Posterior cingulate gyrus (tissue), 11 donors: ENCODE results near the gene TMEM151B.
"Not testable (repeated sequence)": the region's sequence is repeated elsewhere in the genome, so short reads cannot be mapped to it uniquely, and the experiment has no call there.

Experiments
- DNase-seq, 10 donors: peaks; one replicate each; pipeline versions ENCODE4 v3.0.0 to v3.0.0-alpha.2; 2020 to 2021; ENCODE audit warnings: mixed read lengths in 3 of 10
- intact Hi-C: fragments of 100-400 bp; cut with DNase I; formaldehyde crosslinking; loops from one replicate; pipeline ENCODE4 v1.15.1; 2023

TMEM151B gene

GRCh38 chr6:44231426-44231825, 38.8 kb upstream of the TMEM151B start:
- peak in 3 of 10 donors; percentile 7 to 55 (median 48) for DNase-seq
- intact Hi-C loops, result not testable (repeated sequence)

GRCh38 chr6:44232676-44233566, 37.3 kb upstream of the TMEM151B start:
- DNase-seq, result peak in 3 of 10 donors; percentile 54 to 59 (median 56)
- intact Hi-C loops, result no loop called here

DNA sequence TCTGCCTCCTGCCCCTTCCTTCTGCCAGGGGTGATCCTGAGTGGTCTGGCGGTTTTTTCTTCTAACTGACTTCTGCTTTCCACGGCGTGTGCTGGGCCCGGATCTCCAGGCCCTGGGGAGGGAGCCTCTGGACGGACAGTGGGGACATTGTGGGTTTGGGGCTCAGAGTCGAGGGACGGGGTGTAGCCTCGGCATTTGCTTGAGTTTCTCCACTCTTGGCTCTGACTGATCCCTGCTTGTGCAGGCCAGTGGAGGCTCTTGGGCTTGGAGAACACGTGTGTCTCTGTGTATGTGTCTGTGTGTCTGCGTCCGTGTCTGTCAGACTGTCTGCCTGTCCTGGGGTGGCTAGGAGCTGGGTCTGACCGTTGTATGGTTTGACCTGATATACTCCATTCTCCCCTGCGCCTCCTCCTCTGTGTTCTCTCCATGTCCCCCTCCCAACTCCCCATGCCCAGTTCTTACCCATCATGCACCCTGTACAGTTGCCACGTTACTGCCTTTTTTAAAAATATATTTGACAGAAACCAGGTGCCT, 36.6 kb upstream of the TMEM151B start:
- intact Hi-C loops, result loop anchor here (1.0 kb wide), 1 partner anchor 61 kb away; no protein-coding TSS in a partner anchor

DNA sequence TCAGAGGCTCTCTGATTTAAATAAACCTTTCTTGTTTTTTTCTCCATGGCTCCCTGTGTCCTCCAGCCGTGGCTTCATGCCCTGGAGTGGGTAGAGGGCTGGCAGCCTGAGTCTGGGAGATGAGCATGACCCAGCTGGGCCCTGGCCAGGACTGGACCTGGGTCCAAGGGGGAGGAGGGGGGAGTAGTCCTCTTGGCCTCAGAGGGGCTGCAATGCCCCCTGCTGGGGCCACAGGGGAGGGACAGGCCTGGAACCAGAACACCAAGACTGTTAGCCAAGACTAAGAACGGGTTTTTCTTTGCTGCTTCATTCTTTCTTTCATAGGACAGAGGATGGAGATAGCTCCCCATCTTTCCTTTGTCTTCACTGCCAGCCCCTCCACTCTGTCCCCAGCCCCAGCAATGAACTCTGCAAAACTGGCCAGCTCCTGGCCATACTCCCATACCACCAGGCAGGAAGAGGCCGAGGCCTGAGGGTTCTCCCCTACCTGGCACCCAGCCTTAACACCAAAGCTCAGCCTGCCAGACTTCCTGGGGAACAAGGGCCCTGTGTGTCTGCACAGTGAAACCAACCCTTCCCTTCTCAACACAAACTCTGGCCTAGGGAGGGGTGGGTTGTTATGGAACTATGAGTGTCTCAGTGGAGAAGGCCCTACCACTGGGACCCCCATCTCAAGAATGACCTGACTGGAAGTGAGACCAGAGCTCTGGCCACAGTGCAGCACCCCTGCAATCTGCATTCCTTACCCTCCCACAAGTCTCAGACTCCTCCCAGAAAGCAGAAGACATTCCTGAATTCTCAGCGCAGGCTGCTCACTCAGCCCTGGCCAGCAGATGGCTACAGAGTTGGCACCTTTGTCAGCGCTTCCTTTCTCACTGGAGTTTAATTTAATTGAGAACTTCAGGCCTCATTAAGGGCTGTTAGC, 35.9 kb upstream of the TMEM151B start:
- DNase-seq, result peak; percentile 70 to 97 (median 82)
- intact Hi-C loops, result loop anchor here (1.0 to 5.0 kb wide), 2 partner anchors 62 to 137 kb away; no protein-coding TSS in a partner anchor

More for the DNA sequence above, 36.6 kb upstream of the TMEM151B start:
- peak in 2 of 10 donors; percentile 41 to 74 for DNase-seq

DNA sequence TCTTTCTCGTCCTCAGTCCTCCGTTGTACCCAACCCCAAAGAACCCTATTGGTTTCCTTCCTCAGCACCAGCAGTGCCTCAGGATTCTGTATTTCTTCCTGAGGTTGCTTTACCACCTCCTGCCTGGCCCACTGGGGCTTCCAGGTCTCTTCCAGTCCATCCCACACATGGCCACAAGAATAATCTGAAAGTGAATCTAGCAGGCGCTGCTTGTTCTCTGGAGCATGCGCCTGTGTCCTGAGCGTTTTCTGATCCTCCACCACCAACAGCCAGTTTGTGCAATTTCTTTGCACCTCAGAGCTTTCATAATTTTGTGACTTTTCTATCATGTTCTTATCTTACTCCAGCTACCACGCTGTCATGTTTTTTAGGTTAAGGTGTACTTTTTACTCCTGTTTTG, 35.0 kb upstream of the TMEM151B start:
- DNase-seq, result peak in 3 of 10 donors; percentile 10 to 46 (median 19)
- intact Hi-C loops, result loop anchor here (5.0 kb wide), 1 partner anchor 138 kb away; no protein-coding TSS in a partner anchor

GRCh38 chr6:44235891-44236516, 34.2 kb upstream of the TMEM151B start:
- intact Hi-C loops, result loop anchor here (5.0 kb wide), 1 partner anchor 139 kb away; no protein-coding TSS in a partner anchor
- peak in 1 of 10 donors; percentile 12 for DNase-seq

DNA sequence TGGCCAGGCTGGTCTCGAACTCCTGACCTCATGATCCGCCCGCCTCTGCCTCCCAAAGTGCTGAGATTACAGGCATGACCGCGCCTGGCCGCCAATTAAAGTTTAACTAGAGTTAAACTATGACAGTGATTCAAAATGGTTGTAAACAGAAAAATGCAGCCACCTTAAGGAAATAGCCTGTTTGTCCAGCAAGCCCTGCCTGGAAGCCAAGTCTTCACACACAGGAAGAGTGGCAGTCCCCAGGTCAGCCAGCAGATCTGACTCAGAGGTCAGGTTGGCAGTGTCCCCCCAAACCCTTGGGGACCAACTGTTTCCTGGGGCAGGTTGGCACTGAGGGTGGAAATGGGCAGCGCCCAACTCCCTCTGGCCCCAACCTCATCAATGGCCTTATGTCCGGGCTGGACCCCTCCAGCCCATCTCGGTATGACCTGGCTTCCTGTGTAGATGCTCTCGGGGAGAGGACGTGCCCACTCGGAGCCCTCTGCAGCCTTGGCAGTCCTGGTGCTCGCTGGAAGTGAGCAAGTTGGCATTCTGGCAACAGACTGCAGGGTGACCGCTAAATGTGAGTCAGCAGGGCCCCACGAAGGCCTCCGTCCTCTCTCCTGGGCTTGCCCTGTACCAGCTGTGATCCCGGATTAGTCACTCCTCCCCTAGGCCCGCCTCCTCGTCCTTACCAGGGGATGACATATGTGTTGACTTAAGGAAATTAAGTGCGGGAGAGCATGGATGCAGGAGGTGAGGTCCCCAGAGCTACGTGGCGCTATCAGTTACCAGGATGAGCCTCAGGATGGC, 33.0 kb upstream of the TMEM151B start:
- intact Hi-C loops, result loop anchor here (5.0 kb wide), 1 partner anchor 140 kb away; no protein-coding TSS in a partner anchor
- peak; percentile 50 to 96 (median 71) for DNase-seq

- intact Hi-C loops, result loop anchor here (1.0 to 5.0 kb wide), 2 partner anchors 66 to 141 kb away; no protein-coding TSS in a partner anchor
- peak; percentile 56 to 97 (median 84) for DNase-seq
Measured at GRCh38 chr6:44237813-44238433, 32.3 kb upstream of the TMEM151B start.

DNA sequence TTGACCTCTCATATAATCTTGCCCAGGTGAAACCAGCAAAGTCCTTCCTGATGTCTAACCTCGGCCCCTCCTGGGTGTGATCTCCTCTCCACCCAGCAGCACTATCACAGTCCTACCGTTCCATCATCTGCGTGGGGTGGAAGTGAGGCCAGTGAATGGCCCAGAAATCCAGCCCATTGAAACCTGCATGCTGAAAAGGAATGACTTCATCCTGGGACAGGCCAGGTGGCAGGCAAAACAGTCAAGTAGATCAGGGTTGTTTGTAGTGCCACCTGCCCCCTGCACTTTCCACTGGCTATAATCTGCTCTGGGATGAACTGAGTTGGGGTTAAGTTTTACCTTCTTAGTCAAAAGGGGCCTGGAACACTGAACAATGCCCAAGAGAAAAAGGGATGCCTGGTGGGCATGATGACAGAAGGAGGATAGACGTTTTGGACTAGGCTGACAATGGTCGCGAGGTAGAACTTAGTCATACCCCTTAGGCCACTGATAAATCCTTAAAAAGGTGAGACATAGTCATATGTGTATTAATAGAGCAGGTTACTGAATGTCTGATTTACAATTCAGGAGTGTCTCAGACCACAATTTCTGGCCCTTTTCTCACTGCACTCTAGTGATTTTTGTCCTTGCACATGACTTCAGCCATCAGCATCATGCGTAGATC, 31.4 kb upstream of the TMEM151B start:
- intact Hi-C loops, result loop anchor here (1.0 to 5.0 kb wide), 2 partner anchors 67 to 142 kb away; no protein-coding TSS in a partner anchor

DNA sequence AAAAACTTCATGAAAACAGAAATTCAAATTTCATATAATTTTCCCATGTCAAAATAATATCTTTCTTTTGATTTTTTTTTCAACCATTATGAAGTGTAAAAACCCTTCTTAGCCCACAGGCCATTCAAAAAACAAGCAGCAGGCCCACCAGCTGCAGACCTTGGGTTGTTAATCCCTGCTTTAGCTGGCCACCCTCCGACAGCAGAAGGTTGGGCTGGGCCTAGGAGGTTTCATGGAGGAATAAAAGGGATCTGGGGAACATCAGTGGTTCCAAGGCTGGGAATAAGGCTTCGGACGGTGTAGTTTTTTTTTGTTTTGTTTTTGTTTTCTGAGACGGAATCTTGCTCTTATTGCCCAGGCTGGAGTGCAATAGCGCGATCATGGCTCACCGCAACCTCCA, 26.9 kb upstream of the TMEM151B start:
- intact Hi-C loops, result no loop called here
- DNase-seq, result peak in 2 of 10 donors; percentile 2 to 11

More for the DNA sequence above, 31.4 kb upstream of the TMEM151B start:
- peak in 3 of 10 donors; percentile 48 to 61 (median 58) for DNase-seq

GRCh38 chr6:44245391-44245911, 24.8 kb upstream of the TMEM151B start:
- intact Hi-C loops, result no loop called here
- DNase-seq, result no peak

DNA sequence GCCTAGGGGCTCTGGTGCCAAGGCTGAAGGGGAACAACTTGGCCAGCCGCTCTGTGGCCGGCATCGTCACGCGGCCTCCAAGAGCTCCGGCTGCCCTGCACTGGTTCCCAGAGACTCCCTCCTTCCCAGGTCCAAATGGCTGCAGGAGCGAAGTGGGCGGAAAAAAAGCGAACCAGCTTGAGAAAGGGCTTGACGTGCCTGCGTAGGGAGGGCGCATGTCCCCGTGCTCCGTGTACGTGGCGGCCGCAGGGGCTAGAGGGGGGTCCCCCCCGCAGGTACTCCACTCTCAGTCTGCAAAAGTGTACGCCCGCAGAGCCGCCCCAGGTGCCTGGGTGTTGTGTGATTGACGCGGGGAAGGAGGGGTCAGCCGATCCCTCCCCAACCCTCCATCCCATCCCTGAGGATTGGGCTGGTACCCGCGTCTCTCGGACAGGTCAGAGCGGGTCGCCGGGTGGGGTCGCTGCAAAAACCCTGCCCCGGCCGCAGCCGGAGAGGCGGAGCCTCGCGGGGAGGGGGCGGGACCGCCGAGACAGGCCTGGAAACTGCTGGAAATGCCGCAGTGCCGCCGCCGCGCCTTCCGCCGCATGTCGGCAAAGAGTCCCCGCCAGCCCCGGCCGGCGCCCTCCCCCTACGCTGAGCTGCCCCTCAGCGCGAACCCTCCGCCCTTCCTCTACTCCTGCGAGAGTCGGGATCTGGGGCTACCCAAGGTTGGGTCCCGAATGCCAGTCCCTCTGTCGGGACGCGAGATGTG, 24.2 kb upstream of the TMEM151B start:
- peak; percentile 70 to 98 (median 80) for DNase-seq
- intact Hi-C loops, result no loop called here

GRCh38 chr6:44246663-44247337, 23.4 kb upstream of the TMEM151B start, which contains the start of gene HSP90AB1:
HSP90AB1 (plus strand) TSS chr6:44247101; CDS start chr6:44248630, 1,529 bp downstream.
- intact Hi-C loops, result loop anchor here (1.0 kb wide), 1 partner anchor 11 kb away; the partner anchor contains the start of gene SLC35B2

GRCh38 chr6:44247338-44248302, 22.6 kb upstream of the TMEM151B start:
- intact Hi-C loops, result loop anchor here (1.0 kb wide), 1 partner anchor 10 kb away; the partner anchor contains the start of gene SLC35B2
- peak; percentile 44 to 95 (median 66) for DNase-seq

More at GRCh38 chr6:44246663-44247337, 23.4 kb upstream of the TMEM151B start, which contains the start of gene HSP90AB1:
- peak; percentile 91 to 99 (median 93) for DNase-seq

DNA sequence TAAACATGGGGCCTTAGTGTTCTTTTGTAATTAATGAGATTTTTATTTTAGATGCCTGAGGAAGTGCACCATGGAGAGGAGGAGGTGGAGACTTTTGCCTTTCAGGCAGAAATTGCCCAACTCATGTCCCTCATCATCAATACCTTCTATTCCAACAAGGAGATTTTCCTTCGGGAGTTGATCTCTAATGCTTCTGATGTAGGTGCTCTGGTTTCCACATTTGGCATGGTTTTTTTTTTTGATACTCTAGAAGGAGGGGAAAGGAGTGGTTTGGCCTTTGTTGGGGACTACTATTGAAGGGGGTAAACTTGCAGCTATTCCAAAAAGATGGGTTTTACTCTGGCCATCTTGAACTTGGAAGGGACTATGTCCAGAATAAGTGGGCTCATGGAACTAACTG, 21.7 kb upstream of the TMEM151B start:
- intact Hi-C loops, result no loop called here
- DNase-seq, result no peak
